Glomerular visceral epithelial cell (primary cell): Measurements from ENCODE around the gene UBE2Q2.
"Not testable (repeated sequence)": the region's sequence is repeated elsewhere in the genome, so short reads cannot be mapped to it uniquely, and the experiment has no call there.

Experiments
- DNase-seq: peaks from one replicate; pipeline ENCODE4 v3.0.0-alpha.2; 2016; ENCODE audit errors: extremely low spot score

The UBE2Q2 gene

GRCh38 chr15:75842722-75843677 lies at the start of gene UBE2Q2:
UBE2Q2 (plus strand) TSS chr15:75843447; CDS start chr15:75843667, 220 bp downstream.
- DNase-seq: peak; percentile 77

- no peak for DNase-seq
Measured at GRCh38 chr15:75796321-75796720, 46.9 kb upstream of the UBE2Q2 start.

GRCh38 chr15:75797146-75797545 lies 46.1 kb upstream of the UBE2Q2 start:
- not testable (repeated sequence) for DNase-seq

- DNase-seq: no peak
Measured at GRCh38 chr15:75799190-75799589, 44.1 kb upstream of the UBE2Q2 start.

GRCh38 chr15:75800409-75800808 lies 42.8 kb upstream of the UBE2Q2 start:
- DNase-seq: not testable (repeated sequence)

- peak; percentile 79 for DNase-seq
Measured at GRCh38 chr15:75801859-75802593, 41.2 kb upstream of the UBE2Q2 start.

- DNase-seq: peak; percentile 45
Measured at GRCh38 chr15:75807486-75807885, 35.8 kb upstream of the UBE2Q2 start.

GRCh38 chr15:75808009-75808408 lies 35.2 kb upstream of the UBE2Q2 start:
- DNase-seq: not testable (repeated sequence)

- DNase-seq: no peak
Measured at GRCh38 chr15:75808563-75808962, 34.7 kb upstream of the UBE2Q2 start.

- DNase-seq: peak; percentile 48
Measured at GRCh38 chr15:75809986-75810750, 33.1 kb upstream of the UBE2Q2 start.

- no peak for DNase-seq
Measured at GRCh38 chr15:75810874-75811498, 32.3 kb upstream of the UBE2Q2 start.

- DNase-seq: no peak
Measured at GRCh38 chr15:75811626-75812025, 31.6 kb upstream of the UBE2Q2 start.

- DNase-seq: no peak
Measured at GRCh38 chr15:75814794-75815193, 28.5 kb upstream of the UBE2Q2 start.

- no peak for DNase-seq
Measured at GRCh38 chr15:75815811-75816719, 27.2 kb upstream of the UBE2Q2 start.

GRCh38 chr15:75817138-75817935 lies 25.9 kb upstream of the UBE2Q2 start:
- no peak for DNase-seq

- DNase-seq: no peak
Measured at GRCh38 chr15:75820206-75820605, 23.0 kb upstream of the UBE2Q2 start.

- no peak for DNase-seq
Measured at GRCh38 chr15:75821786-75822345, 21.4 kb upstream of the UBE2Q2 start.

- no peak for DNase-seq
Measured at GRCh38 chr15:75822685-75823278, 20.5 kb upstream of the UBE2Q2 start.
